Ectodermal cell (in vitro differentiated cells): ENCODE data around the gene ZC2HC1B.

ENCODE experiments used
- H3K27ac ChIP-seq: 2 replicates; pipeline ENCODE4 v1.7.0; 2013; ENCODE audit warnings: mild to moderate bottlenecking, low read depth, low read length; ENCODE audit not compliant: insufficient read depth, poor library complexity, severe bottlenecking
- H3K27me3 ChIP-seq: 2 replicates; pipeline ENCODE4 v1.7.0; 2013; ENCODE audit warnings: mild to moderate bottlenecking, low read length; ENCODE audit not compliant: insufficient read depth, control insufficient read depth, poor library complexity, severe bottlenecking
- H3K36me3 ChIP-seq: one replicate; pipeline ENCODE4 v1.7.0; 2013; ENCODE audit warnings: low read length; ENCODE audit not compliant: control insufficient read depth, insufficient read depth
- H3K4me1 ChIP-seq: one replicate; pipeline ENCODE4 v1.7.0; 2013; ENCODE audit warnings: low read length; ENCODE audit not compliant: control insufficient read depth, insufficient read depth
- H3K4me3 ChIP-seq: 2 replicates; pipeline ENCODE4 v1.7.0; 2013; ENCODE audit warnings: low read depth, low read length, control low read depth; ENCODE audit not compliant: insufficient read depth
- H3K9me3 ChIP-seq: 2 replicates; pipeline ENCODE4 v1.7.0; 2013; ENCODE audit warnings: mild to moderate bottlenecking, low read length, moderate library complexity; ENCODE audit not compliant: control insufficient read depth
- WGBS, 2 experiments: methylation state at CpG; one replicate each; pipeline ENCODE4 v1.1.7; 2013; ENCODE audit warnings: missing lambda C conversion rate in 2 of 2; 5-methylcytosine and 5-hydroxymethylcytosine counted together

Gene ZC2HC1B

DNA sequence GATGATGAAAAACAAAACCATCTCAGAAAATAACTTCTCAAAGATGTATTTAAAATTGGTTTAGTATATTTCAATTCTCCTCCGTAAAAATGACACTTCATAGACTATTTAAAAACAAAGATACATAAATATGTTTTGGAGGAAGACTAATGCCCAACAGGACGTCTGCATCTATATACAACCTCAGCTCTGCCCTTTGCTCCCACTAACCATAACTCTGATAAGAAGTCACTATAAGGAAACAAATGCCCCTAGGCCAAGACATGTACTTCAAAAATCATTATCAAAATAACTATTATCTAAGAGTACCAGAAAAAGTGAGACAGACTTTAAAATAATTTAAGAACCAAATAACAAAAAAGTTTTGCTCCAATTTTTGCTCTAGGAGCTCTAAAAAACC lies 120.4 kb downstream of the ZC2HC1B start:
- H3K9me3 ChIP-seq, result no peaks in the 10 kb centered on the region
- H3K4me3 ChIP-seq, result no peak overlapping the region
- H3K36me3 ChIP-seq, result no peaks in the 10 kb centered on the region
- no peaks in the 10 kb centered on the region for H3K27me3 ChIP-seq
- WGBS, 2 experiments, result 90 to 94% methylated on average over 1 of the region's 2 CpGs
- no peaks in the 10 kb centered on the region for H3K4me1 ChIP-seq
- no peak overlapping the region for H3K27ac ChIP-seq

GRCh38 chr6:143986463-143987065 lies 122.3 kb downstream of the ZC2HC1B start:
- Histone ChIP-seq H3K9me3 (no peaks in the 10 kb centered on the region), H3K27ac (no peak overlapping the region), H3K4me1 (no peaks in the 10 kb centered on the region), H3K27me3 (no peaks in the 10 kb centered on the region), H3K4me3 (no peak overlapping the region), H3K36me3 (no peaks in the 10 kb centered on the region)
- WGBS, 2 experiments, result 49 to 59% methylated on average over 4 of the region's 5 CpGs
